RWPE2 (cell line): Measurements from ENCODE around the gene PLIN5.
A peak's percentile ranks its signal among the peaks of the same experiment; 100 is the strongest.

ENCODE experiments used
- ATAC-seq: fragments of 200-7000 bp; cut with Tn5 transposase; 3 replicates; pipeline ENCODE4 v1.9.1; 2021; ENCODE audit warnings: low read depth
- DNase-seq: peaks from one replicate; pipeline ENCODE4 v3.0.0-alpha.2; 2020; ENCODE audit warnings: low spot score
- H3K27ac ChIP-seq: fragments of 450-650 bp; 2 replicates; pipeline ENCODE4 v1.5.1; 2017; ENCODE audit warnings: mild to moderate bottlenecking; ENCODE audit not compliant: poor library complexity, severe bottlenecking
- H3K27me3 ChIP-seq: fragments of 250-450 bp; sonication (Bioruptor Pico); 2 replicates; pipeline ENCODE4 v1.5.1; 2021; ENCODE audit warnings: mild to moderate bottlenecking, moderate library complexity; ENCODE audit not compliant: insufficient read depth, poor library complexity, severe bottlenecking
- H3K36me3 ChIP-seq: fragments of 250-450 bp; sonication (Bioruptor Pico); 2 replicates; pipeline ENCODE4 v1.5.1; 2020; ENCODE audit warnings: low read depth, mild to moderate bottlenecking, moderate library complexity
- H3K4me1 ChIP-seq: fragments of 250-450 bp; sonication (Bioruptor Pico); 2 replicates; pipeline ENCODE4 v1.5.1; 2021; ENCODE audit warnings: mild to moderate bottlenecking, moderate library complexity; ENCODE audit not compliant: insufficient read depth, poor library complexity, severe bottlenecking
- H3K4me3 ChIP-seq: fragments of 250-450 bp; sonication (Bioruptor Pico); 2 replicates; pipeline ENCODE4 v1.5.1; 2021; ENCODE audit warnings: mild to moderate bottlenecking, moderate library complexity; ENCODE audit not compliant: severe bottlenecking
- H3K9me3 ChIP-seq: fragments of 250-450 bp; sonication (Bioruptor Pico); 2 replicates; pipeline ENCODE4 v1.5.1; 2021; ENCODE audit warnings: mild to moderate bottlenecking, moderate library complexity; ENCODE audit not compliant: severe bottlenecking
- TF ChIP-seq, protein P1 (sequence below): fragments of 450-650 bp; IDR thresholded peaks from one replicate; pipeline ENCODE4 v1.5.1; 2017; ENCODE audit warnings: mild to moderate bottlenecking, moderate library complexity; ENCODE audit not compliant: poor library complexity, severe bottlenecking

Gene PLIN5

DNA sequence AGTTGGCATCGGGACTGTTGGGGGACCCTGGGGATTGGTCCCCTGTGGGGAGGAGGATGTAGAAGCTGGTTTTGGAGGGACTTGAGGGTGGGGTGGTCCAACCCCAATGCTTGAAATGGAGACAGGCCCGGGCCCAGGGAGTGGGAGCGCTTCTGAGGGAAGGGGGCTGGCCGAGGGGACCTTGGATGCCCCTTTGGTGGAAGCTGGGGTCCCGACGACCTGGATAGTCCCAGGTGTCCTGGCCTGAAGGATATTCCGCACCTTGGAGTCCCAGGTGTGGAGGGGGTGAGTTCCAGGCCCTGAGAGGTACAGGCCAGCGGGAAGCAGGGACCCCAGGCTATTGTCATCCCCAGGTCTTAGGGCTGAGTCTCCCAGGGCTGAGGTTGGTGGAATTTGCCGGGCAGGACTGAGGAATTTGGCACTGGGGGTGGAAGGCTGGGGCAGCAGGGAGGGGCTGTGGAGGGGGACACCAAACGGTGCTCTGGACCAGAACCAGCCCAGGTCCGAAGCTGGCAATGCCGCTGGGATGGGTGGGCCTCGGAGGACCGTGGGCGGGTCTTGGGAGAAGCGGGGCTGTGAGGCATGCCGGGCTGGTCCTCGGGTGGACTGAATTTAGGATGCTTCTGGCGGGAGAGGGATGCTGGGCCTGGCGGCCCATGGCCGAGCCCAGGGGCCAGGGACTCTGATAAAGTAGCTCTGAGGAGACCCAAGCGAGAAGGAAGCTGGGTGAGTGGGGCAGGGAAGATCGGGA is 61.1 kb downstream of the PLIN5 start:
- Histone ChIP-seq H3K4me1 (no peaks in the 10 kb centered on the region), H3K27ac (peak overlapping the region; percentile 74), H3K9me3 (no peaks in the 10 kb centered on the region), H3K36me3 (peaks cover 14% of the 10 kb centered on the region), H3K4me3 (peak overlapping the region; percentile 23), H3K27me3 (no peaks in the 10 kb centered on the region)
- DNase-seq (no peak), ATAC-seq (no peak)
- TF ChIP-seq, protein P1, sequence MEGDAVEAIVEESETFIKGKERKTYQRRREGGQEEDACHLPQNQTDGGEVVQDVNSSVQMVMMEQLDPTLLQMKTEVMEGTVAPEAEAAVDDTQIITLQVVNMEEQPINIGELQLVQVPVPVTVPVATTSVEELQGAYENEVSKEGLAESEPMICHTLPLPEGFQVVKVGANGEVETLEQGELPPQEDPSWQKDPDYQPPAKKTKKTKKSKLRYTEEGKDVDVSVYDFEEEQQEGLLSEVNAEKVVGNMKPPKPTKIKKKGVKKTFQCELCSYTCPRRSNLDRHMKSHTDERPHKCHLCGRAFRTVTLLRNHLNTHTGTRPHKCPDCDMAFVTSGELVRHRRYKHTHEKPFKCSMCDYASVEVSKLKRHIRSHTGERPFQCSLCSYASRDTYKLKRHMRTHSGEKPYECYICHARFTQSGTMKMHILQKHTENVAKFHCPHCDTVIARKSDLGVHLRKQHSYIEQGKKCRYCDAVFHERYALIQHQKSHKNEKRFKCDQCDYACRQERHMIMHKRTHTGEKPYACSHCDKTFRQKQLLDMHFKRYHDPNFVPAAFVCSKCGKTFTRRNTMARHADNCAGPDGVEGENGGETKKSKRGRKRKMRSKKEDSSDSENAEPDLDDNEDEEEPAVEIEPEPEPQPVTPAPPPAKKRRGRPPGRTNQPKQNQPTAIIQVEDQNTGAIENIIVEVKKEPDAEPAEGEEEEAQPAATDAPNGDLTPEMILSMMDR = no peak

GRCh38 chr19:4473011-4473762 is 61.8 kb downstream of the PLIN5 start:
- Histone ChIP-seq H3K9me3 (no peaks in the 10 kb centered on the region), H3K27ac (peak overlapping the region; percentile 74), H3K4me1 (no peaks in the 10 kb centered on the region), H3K27me3 (no peaks in the 10 kb centered on the region), H3K4me3 (peak overlapping the region; percentile 43), H3K36me3 (peaks cover 6% of the 10 kb centered on the region)
- DNase-seq (no peak), ATAC-seq (no peak)
- TF ChIP-seq, protein P1 = no peak
